Left renal pelvis (tissue), 4 donors: ENCODE results near the gene HEPACAM. TPM values are rescaled to one million over a fixed set of nuclear protein-coding genes. Genes with fewer than 3 reads are reported as not detected.

Experiments
- DNase-seq, 4 donors: peaks; one replicate each; pipeline ENCODE4 v3.0.0-alpha.2; 2013; ENCODE audit warnings: low read depth in 4 of 4, low spot score in 3 of 4
- polyA plus RNA-seq, 4 donors: library from polyadenylated mRNA; unstranded; fragments of 120-200 nt; gene quantifications; one replicate each; pipeline ENCODE4 v1.2.1, GENCODE V29; 2013; ENCODE audit not compliant: insufficient read length in 4 of 4

The HEPACAM gene
- polyA plus RNA-seq, 4 donors: 0.11 to 2.4 (median 2.0) TPM

GRCh38 chr11:124870430-124870829, 65.4 kb downstream of the HEPACAM start:
- DNase-seq: no peak

DNA sequence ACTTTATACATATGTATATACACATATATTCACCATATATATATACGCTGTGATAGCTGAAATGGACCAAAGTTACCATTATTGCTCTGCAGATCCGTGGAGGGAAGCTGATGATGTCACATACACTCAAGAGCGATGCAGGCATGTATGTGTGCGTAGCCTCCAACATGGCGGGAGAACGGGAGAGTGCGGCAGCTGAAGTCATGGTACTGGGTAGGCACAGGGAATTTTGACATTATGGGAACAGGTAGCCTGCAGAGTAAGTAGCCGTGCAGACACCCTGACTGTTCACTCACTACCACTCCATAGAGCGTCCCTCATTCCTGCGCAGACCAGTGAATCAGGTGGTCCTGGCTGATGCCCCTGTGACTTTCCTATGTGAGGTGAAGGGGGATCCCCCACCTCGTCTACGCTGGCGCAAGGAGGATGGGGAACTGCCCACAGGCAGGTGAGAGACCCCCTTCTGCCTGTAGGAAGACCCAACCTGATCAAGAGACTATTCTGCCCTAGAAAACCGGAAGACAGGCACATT, 65.9 kb downstream of the HEPACAM start:
- no peak for DNase-seq

GRCh38 chr11:124869331-124869730, 66.5 kb downstream of the HEPACAM start:
- no peak for DNase-seq

Other genes starting within 250 kb of the HEPACAM start
- gene NRGN, start 196.1 kb downstream of the HEPACAM start, polyA plus RNA-seq: 10 to 100 TPM in 3 of 4 donors, 1 to 10 TPM in 1; 5.6 to 29.4 (median 17.9) TPM
- 10 to 100 TPM in 2 of 4 donors, 1 to 10 TPM in 1, under 1 TPM in 1; 0.60 to 17.5 (median 9.6) TPM for gene VSIG2, start 183.8 kb downstream of the HEPACAM start, polyA plus RNA-seq
- 10 to 100 TPM; 39.0 to 71.8 (median 67.0) TPM for gene ESAM, start 173.8 kb downstream of the HEPACAM start, polyA plus RNA-seq
- 10 to 100 TPM; 25.1 to 44.7 (median 29.2) TPM for gene MSANTD2, start 135.6 kb downstream of the HEPACAM start, polyA plus RNA-seq
- gene ROBO3, start 70.6 kb downstream of the HEPACAM start, polyA plus RNA-seq: 10 to 100 TPM; 18.8 to 30.8 (median 21.3) TPM
- gene ROBO4, start 38.2 kb downstream of the HEPACAM start, polyA plus RNA-seq: 10 to 100 TPM; 13.6 to 19.6 (median 18.1) TPM
- gene HEPN1, start 16.8 kb downstream of the HEPACAM start, polyA plus RNA-seq: 1 to 10 TPM in 1 of 4 donors, under 1 TPM in 2, not detected in 1; 0.92 to 1.5 (median 0.96) TPM
- 1 to 10 TPM; 2.8 to 4.4 (median 3.9) TPM for gene CCDC15, start 18.2 kb upstream of the HEPACAM start, polyA plus RNA-seq
- gene SLC37A2, start 127.3 kb upstream of the HEPACAM start, polyA plus RNA-seq: 1 to 10 TPM; 2.1 to 7.0 (median 2.5) TPM
- 10 to 100 TPM; 41.6 to 54.8 (median 49.9) TPM for gene TMEM218, start 175.6 kb upstream of the HEPACAM start, polyA plus RNA-seq
- gene PKNOX2, start 228.7 kb upstream of the HEPACAM start, polyA plus RNA-seq: 10 to 100 TPM; 12.0 to 24.9 (median 13.1) TPM